ENCODE measurements around the gene TAF4B.

DNA sequence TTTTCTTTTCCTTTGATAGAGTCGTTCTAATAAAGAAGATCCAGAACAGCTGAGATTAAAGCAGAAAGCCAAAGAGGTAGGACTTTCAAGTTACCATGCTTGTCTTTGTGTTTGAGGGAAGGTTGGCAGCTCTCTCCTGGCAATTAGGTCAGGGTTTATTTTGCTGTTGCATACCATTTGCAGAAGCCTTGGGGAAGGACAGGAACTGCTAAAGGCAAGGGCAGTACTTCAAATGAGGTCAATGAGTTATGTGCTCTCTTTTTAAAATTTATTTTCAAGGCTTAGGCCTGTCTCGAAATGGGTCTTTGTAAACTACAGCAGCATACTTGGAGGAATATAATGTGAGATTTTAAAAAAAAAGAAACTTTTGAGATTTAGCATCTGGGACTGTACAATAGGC lies 108.9 kb downstream of the TAF4B start:
- TF ChIP-seq, protein P1, sequence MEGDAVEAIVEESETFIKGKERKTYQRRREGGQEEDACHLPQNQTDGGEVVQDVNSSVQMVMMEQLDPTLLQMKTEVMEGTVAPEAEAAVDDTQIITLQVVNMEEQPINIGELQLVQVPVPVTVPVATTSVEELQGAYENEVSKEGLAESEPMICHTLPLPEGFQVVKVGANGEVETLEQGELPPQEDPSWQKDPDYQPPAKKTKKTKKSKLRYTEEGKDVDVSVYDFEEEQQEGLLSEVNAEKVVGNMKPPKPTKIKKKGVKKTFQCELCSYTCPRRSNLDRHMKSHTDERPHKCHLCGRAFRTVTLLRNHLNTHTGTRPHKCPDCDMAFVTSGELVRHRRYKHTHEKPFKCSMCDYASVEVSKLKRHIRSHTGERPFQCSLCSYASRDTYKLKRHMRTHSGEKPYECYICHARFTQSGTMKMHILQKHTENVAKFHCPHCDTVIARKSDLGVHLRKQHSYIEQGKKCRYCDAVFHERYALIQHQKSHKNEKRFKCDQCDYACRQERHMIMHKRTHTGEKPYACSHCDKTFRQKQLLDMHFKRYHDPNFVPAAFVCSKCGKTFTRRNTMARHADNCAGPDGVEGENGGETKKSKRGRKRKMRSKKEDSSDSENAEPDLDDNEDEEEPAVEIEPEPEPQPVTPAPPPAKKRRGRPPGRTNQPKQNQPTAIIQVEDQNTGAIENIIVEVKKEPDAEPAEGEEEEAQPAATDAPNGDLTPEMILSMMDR (IDR thresholded peaks at IDR 0.05), result no peak
- no peak for TF ChIP-seq POLR2A (IDR thresholded peaks at IDR 0.05)
- TF ChIP-seq EP300 (IDR thresholded peaks at IDR 0.05), result no peak
- no peak for TF ChIP-seq POLR2AphosphoS5 (IDR thresholded peaks at IDR 0.05)

Data from upper lobe of left lung (tissue), 4 donors.